Measurements from ENCODE around the gene HOMER3.
"Not testable (repeated sequence)": the region's sequence is repeated elsewhere in the genome, so short reads cannot be mapped to it uniquely, and the experiment has no call there.

The HOMER3 gene

GRCh38 chr19:18922228-18922985 lies 18.6 kb downstream of the HOMER3 start:
- no peak for DNase-seq

- DNase-seq: no peak
Measured at GRCh38 chr19:18921593-18921992, 19.4 kb downstream of the HOMER3 start.

DNA sequence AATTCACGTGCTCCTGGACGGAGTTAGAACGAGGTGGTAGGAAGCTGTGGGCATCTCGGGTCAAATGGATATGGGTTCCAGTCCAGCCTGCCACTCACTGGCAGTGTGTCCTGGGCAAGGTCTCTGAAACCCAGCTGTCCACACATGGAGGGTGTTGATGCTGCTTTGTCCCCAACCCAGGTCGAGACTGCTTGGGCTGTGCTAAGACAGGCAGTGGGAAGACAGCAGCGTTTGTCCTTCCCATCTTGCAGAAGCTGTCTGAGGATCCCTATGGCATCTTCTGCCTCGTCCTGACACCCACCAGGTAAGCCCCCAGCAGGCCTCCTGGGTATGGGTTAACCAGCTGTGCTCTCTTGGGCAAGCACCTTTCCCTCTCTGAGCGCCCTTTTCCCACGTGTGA lies 20.6 kb downstream of the HOMER3 start:
- DNase-seq: no peak

GRCh38 chr19:18919900-18920214 lies 21.2 kb downstream of the HOMER3 start:
- DNase-seq: no peak

DNA sequence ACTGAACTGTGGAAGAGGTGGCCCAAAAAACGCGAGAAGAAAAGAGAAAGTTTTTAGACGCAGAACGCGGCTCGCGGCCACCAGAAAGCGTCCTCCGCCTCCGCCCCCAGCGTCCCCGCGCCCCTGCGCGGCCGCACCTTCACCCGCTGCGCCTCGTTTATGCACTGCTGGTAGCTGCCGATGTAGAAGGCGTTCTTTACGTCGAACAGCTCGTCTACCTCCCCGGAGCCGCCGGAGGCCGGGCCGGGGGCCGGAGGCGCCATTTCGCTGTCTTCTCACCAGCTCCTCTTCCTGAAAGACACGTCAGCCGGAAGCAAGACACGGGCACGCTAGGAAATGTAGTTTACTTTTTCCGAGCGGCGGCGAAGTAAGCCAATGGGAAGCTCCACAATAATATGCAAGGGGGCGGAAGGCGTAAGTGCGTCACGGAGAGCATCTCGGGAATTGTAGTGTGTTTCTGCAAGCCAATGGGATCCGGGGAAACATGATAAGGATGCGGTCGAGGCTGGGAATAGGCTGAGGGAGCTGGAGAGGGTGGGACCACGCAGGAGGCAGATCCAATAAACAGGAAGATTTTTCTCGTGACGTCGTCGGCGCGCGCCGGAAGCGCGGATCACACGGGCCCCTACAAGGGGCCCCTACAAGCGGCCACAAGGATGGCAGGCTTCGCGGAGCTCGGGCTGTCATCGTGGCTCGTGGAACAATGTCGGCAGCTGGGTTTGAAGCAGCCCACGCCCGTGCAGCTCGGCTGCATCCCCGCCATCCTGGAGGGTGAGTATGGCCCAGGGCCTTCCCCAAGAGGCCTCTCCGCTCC lies 21.7 kb downstream of the HOMER3 start, which contains the start of the genes COPE and DDX49:
Gene COPE (minus strand): TSS at position 302 of the 814 bp plus-strand sequence. CDS start 39 bp downstream, at position 263.
Gene DDX49 (plus strand): TSS at position 630 of the 814 bp plus-strand sequence. CDS start 27 bp downstream, at position 657.
- peak; percentile 99 for DNase-seq

GRCh38 chr19:18917593-18917992 lies 23.4 kb downstream of the HOMER3 start:
- not testable (repeated sequence) for DNase-seq

DNA sequence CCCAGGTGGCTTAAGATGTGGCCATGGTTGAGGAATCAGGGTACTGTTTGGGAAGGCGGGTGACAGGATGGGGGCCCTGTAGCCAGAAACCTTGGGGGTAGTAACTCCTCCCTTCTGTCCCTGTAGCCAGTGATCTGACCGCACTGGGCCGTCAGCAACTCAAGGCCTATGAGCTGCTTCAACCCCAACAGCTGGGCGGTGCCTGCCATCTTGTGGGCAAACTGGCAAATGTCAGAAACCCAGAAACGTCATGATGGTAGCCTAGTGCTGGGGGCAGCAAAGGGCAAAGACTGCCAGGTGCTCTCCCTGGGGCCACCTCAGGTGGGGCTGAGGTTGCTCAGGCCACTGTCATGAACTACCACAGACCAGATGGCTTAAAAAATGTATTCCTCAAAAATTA lies 25.4 kb downstream of the HOMER3 start:
- DNase-seq: peak; percentile 45

DNA sequence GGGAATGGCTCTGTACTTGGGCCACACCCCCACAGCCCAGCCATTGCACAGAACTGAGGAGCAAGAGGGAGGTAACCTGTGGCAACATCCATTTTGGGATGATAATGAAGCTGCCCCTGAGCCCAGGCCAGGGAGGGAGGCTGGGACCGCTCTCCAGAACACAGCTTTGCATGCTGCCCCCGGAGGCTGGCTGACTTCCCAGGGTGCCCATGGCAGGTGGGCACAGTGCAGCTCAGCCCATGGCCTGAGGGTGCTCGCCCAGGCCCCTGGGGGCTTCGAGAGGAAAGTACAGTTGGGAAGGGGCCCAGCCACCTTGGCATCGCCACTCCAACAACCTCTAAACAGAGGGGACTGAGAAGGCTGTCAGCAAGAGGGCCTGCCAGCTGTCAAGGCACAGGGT lies 27.6 kb downstream of the HOMER3 start:
- no peak for DNase-seq

- no peak for DNase-seq
Measured at GRCh38 chr19:18912933-18913332, 28.1 kb downstream of the HOMER3 start.

GRCh38 chr19:18910801-18911436 lies 30.1 kb downstream of the HOMER3 start:
- no peak for DNase-seq

DNA sequence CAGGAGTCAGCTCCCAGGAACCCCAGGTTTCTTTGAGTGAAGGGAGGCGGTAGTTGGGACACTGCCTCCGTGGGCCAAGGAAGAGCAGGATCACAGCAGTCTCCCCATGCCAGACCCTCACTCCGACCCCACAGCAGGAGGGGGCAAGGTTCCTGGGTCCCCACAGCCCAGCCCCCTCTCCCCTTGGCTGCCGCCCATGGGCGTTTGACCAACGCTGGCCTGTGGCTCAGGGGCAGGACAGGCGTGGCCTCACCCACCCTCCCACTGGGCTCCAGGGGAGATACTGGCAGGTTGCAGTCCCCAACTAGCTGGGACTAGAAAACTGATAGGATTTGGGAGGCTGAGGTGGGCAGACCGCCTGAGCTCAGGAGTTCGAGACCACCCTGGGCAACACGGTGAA lies 31.0 kb downstream of the HOMER3 start:
- no peak for DNase-seq

DNA sequence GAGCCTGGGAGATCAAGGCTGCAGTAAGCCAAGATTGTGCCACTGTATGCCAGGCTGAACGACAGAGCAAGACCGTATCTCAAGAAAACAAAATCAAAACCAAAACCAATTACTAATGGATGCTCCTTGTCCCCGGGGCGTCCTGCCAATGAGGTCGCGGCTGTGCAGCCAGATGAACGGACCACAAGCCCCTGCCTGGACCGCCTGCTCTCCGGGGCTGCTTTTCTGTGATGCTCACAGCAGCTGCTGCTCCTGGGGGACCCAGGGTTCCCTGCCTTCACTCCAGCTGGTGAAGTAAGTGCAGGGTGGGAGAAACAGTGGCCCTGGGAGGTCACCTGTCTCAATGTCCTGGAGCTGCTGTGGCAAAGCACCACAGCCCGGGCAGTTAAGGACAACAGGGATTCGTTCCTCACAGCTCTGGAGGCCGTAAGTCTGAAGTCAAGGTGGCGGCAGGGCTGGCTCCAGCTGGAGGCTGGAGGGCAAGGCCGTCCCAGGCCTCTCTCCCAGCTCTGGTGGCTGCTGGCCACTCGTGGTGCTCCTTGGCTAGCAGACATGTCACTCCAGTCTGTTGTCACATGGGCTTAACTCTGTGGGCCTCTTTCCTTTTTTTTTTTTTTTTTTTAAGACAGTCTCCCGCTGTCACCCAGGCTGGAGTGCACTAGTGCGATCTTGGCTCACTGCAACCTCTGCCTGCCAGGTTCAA lies 31.9 kb downstream of the HOMER3 start:
- DNase-seq: no peak

DNA sequence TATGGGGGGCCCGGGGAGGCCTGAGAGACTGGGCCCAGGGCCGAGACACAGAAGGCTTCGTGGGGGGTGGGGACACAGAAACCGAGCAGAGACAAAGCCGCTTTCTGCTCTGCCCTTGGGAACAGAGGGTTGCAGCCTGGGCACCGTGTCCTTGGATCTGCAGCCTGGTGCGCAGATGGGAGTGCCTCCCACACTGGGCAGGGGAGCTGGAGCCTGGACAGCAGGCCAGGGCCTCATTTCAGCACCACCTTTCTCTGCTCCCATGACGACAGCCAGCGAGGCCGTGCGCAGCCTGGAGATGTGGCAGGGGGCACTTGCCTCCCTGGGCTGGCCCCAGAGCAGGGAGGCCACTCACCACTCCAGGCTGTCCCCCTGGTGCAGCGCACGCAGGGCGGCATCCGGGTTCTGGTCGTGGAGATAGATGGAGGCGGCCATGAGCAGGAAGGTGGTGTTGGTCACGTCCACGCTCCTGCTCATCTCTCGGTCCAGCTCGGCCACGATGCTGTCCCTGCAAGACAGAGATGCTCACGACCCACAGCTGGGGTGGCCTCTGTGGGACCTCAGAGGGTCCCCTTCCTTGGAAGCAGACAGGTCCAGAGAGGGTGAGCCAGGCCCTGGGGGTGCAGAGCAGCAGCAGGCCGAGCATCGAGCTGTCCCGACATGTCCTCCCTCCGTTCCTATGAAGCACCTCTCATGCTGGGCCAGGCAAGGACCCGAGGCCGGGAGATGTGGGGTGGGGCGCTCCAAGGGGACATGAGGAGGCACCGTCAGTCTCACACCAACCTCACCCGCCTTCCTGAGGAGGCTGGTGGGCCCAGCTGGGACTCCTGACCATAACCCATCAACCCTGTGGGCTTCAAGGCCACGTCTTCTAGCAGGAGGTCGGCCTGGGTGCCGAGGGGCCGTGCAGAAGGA lies 34.2 kb downstream of the HOMER3 start:
- no peak for DNase-seq

GRCh38 chr19:18905513-18906236 lies 35.3 kb downstream of the HOMER3 start:
- no peak for DNase-seq

- no peak for DNase-seq
Measured at GRCh38 chr19:18905058-18905456, 36.0 kb downstream of the HOMER3 start.

DNA sequence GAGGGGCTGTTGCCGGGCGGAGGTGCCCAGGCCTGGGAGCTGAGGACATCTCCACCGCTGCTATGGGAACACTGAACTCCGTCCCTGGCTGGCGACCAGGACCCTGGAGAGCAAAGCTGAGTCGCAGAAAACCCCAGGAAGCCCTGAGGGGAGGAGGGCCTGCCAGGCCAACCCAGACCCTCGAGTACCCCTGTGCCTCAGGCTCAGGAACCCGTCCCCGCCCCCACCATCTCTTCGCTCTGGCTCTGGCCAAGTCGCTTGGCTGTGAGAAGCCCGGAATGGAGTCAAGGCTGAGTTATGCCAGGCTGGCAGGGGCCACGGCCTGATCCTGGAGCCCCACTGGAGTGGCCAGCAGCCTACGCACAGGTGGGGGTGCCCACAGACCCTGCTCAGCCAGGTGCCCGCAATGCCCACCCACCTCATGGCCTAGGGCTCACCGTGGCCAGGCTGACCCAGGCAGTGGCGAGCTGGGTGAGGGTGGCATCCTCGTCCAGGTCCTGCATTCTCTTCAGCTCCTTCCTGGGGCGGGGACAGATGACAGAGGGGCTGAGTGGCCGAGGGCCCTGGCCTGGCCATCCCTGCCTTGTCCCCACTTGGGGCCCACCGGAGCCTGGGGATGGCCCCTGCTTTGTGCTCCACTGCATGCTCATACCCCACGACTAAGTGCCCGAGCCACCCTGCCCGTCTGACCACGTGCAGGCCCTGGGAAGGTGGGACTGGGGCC lies 36.5 kb downstream of the HOMER3 start:
- DNase-seq: no peak

- no peak for DNase-seq
Measured at GRCh38 chr19:18903156-18904037, 37.6 kb downstream of the HOMER3 start.

- DNase-seq: not testable (repeated sequence)
Measured at GRCh38 chr19:18902519-18902918, 38.5 kb downstream of the HOMER3 start.

- no peak for DNase-seq
Measured at GRCh38 chr19:18901491-18901890, 39.5 kb downstream of the HOMER3 start.
